HepG2 (cell line): ENCODE data around the gene NRSN2. TPM values are rescaled to one million over a fixed set of nuclear protein-coding genes. Genes with fewer than 3 reads are reported as not detected.

ENCODE experiments used
- ATF7-NPFF ChIP-seq: sonication (generic); formaldehyde crosslinking; IDR thresholded peaks from 2 replicates; pipeline ENCODE4 v1.8.1; 2023; ENCODE audit warnings: mild to moderate bottlenecking, low read depth, missing genetic modification reagents, moderate library complexity
- E2F5 ChIP-seq: sonication (generic); formaldehyde crosslinking; conservative IDR thresholded peaks from 2 replicates; pipeline ENCODE4 v1.4.0; 2020; ENCODE audit warnings: missing genetic modification reagents
- FOXJ3 ChIP-seq: sonication (generic); formaldehyde crosslinking; IDR thresholded peaks from 2 replicates; pipeline ENCODE4 v1.4.0; 2020; ENCODE audit warnings: missing genetic modification reagents, mild to moderate bottlenecking, borderline replicate concordance
- FUBP1 ChIP-seq: sonication (generic); formaldehyde crosslinking; IDR thresholded peaks from 2 replicates; pipeline ENCODE4 v1.5.1; 2020; ENCODE audit warnings: missing genetic modification reagents, mild to moderate bottlenecking, borderline replicate concordance
- GATAD1 ChIP-seq: IDR thresholded peaks from 2 replicates; pipeline ENCODE4 v1.6.1; 2016; ENCODE audit warnings: missing genetic modification reagents, missing compliant biosample characterization
- GMEB2 ChIP-seq: IDR thresholded peaks from 2 replicates; pipeline ENCODE4 v1.6.1; 2016; ENCODE audit warnings: missing biosample characterization, missing genetic modification reagents, low read depth
- KAT2B ChIP-seq: fragments of 150-350 bp; IDR thresholded peaks from 2 replicates; pipeline ENCODE4 v1.6.1; 2014; ENCODE audit warnings: low read depth, low read length, borderline replicate concordance
- KAT7 ChIP-seq: IDR thresholded peaks from 2 replicates; pipeline ENCODE4 v1.6.1; 2018; ENCODE audit warnings: borderline replicate concordance, missing compliant biosample characterization
- MAFG ChIP-seq: sonication (generic); formaldehyde crosslinking; IDR thresholded peaks from 2 replicates; pipeline ENCODE4 v1.5.1; 2020; ENCODE audit warnings: mild to moderate bottlenecking, missing genetic modification reagents
- MEIS2 ChIP-seq: sonication (generic); formaldehyde crosslinking; IDR thresholded peaks from 2 replicates; pipeline ENCODE4 v1.9.0; 2021; ENCODE audit warnings: mild to moderate bottlenecking, missing genetic modification reagents
- NFYB ChIP-seq: sonication (generic); formaldehyde crosslinking; IDR thresholded peaks from 2 replicates; pipeline ENCODE4 v1.4.0; 2020; ENCODE audit warnings: missing genetic modification reagents
- NR2C2 ChIP-seq: sonication (generic); formaldehyde crosslinking; IDR thresholded peaks from 2 replicates; pipeline ENCODE4 v1.4.0; 2020; ENCODE audit warnings: missing genetic modification reagents, mild to moderate bottlenecking, moderate library complexity, borderline replicate concordance
- TBX2 ChIP-seq: sonication (generic); formaldehyde crosslinking; IDR thresholded peaks from 2 replicates; pipeline ENCODE4 v1.5.0; 2020; ENCODE audit warnings: missing genetic modification reagents, mild to moderate bottlenecking, borderline replicate concordance
- ZBTB39 ChIP-seq: sonication (generic); formaldehyde crosslinking; IDR thresholded peaks from 2 replicates; pipeline ENCODE4 v1.5.0; 2020; ENCODE audit warnings: missing genetic modification reagents
- ZFP36L2 ChIP-seq: sonication (generic); formaldehyde crosslinking; IDR thresholded peaks from 2 replicates; pipeline ENCODE4 v1.4.0; 2020; ENCODE audit warnings: missing genetic modification reagents
- ZFYVE20 ChIP-seq: sonication (generic); formaldehyde crosslinking; IDR thresholded peaks from 2 replicates; pipeline ENCODE4 v1.8.0; 2023; ENCODE audit warnings: low read depth, mild to moderate bottlenecking, moderate library complexity, missing genetic modification reagents, borderline replicate concordance
- ZMAT5 ChIP-seq: sonication (generic); formaldehyde crosslinking; IDR thresholded peaks from 2 replicates; pipeline ENCODE4 v1.5.0; 2020; ENCODE audit warnings: mild to moderate bottlenecking, low read depth, missing genetic modification reagents, borderline replicate concordance
- ZNF180 ChIP-seq: sonication (generic); formaldehyde crosslinking; IDR thresholded peaks from 2 replicates; pipeline ENCODE4 v1.4.0; 2020; ENCODE audit warnings: low read depth, missing genetic modification reagents, borderline replicate concordance
- ZNF331 ChIP-seq: sonication (generic); formaldehyde crosslinking; IDR thresholded peaks from 2 replicates; pipeline ENCODE4 v1.4.0; 2020; ENCODE audit warnings: missing genetic modification reagents
- ZNF558 ChIP-seq: sonication (generic); formaldehyde crosslinking; IDR thresholded peaks from 2 replicates; pipeline ENCODE4 v1.9.0; 2022; ENCODE audit warnings: mild to moderate bottlenecking, missing genetic modification reagents, borderline replicate concordance
- ZNF577 ChIP-seq: sonication (generic); formaldehyde crosslinking; IDR thresholded peaks from 2 replicates; pipeline ENCODE4 v1.4.0; 2020; ENCODE audit warnings: mild to moderate bottlenecking, low read depth, missing genetic modification reagents, borderline replicate concordance
- ZNF644 ChIP-seq: IDR thresholded peaks from 2 replicates; pipeline ENCODE4 v1.6.1; 2016; ENCODE audit warnings: low read depth
- polyA plus RNA-seq, 8 experiments: library from polyadenylated mRNA; depleted of rRNA in 3 of 8; stranded (reverse) in 7 of 8; unstranded in 1 of 8; fragments of >200 nt; fragmentation: Illumina TruSeq in 4 of 8; extraction: Trizol in 4 of 8; gene quantifications; 2 replicates each; pipeline versions ENCODE4 v1.2.1 to v1.2.3, GENCODE V29; 2011 to 2016; ENCODE audit warnings: low read depth in 4 of 8, missing spikeins in 1 of 8, mixed read lengths in 1 of 8; ENCODE audit not compliant: insufficient read depth in 1 of 8
- total RNA-seq, 5 experiments: library from RNA; depleted of rRNA; stranded (reverse); fragments of >200 nt; fragmentation: Illumina TruSeq; extraction: Trizol; gene quantifications; 2 replicates each; pipeline ENCODE4 v1.2.3, GENCODE V29; 2016; ENCODE audit warnings: low read depth in 1 of 5

NRSN2 gene
- total and polyA plus RNA-seq, 2 of the 13 experiments (the other 11 are each of a cell fraction or from before 2014, with no cell fraction given): 32.3 to 49.4 TPM

- TF ChIP-seq GMEB2 (CRISPR knock-in tag) (peak; percentile 70; the same call in 1 of the 2 replicates), ZNF331 (peak; percentile 95), ZNF180 (peak; percentile 88; the same call in 1 of the 2 replicates), ZFP36L2 (0 out of 2 replicates have a peak, but pooled peaks have one; percentile 33), FOXJ3 (CRISPR knock-in tag) (0 out of 2 replicates have a peak, but pooled peaks have one; percentile 46), NR2C2 (CRISPR knock-in tag) (peak; percentile 80), KAT7 (no peak; the same call in 1 of the 2 replicates), MAFG (CRISPR knock-in tag) (no peak), NFYB (peak; percentile 51), GATAD1 (peak; percentile 81; the same call in 1 of the 2 replicates), ATF7-NPFF (CRISPR knock-in tag) (peak; percentile 99), FUBP1 (CRISPR knock-in tag) (no peak), MEIS2 (peak; percentile 98), KAT2B (no peak), ZFYVE20 (CRISPR knock-in tag) (peak; percentile 96), ZBTB39 (peak; percentile 91), ZNF577 (CRISPR knock-in tag) (no peak), E2F5 (CRISPR knock-in tag) (peak; percentile 78), TBX2 (peak; percentile 98), ZNF644 (peak; percentile 54), ZMAT5 (CRISPR knock-in tag) (no peak), ZNF558 (CRISPR knock-in tag) (peak; percentile 96; the same call in 1 of the 2 replicates)
Observed at GRCh38 chr20:324177-325044, 22.5 kb upstream of the NRSN2 start (continued).
